ENCODE results near the gene OPTC. TPM values are rescaled to one million over a fixed set of nuclear protein-coding genes. Genes with fewer than 3 reads are reported as not detected.

The OPTC gene
- total RNA-seq, 1 donor from 2014 or later: not detected

DNA sequence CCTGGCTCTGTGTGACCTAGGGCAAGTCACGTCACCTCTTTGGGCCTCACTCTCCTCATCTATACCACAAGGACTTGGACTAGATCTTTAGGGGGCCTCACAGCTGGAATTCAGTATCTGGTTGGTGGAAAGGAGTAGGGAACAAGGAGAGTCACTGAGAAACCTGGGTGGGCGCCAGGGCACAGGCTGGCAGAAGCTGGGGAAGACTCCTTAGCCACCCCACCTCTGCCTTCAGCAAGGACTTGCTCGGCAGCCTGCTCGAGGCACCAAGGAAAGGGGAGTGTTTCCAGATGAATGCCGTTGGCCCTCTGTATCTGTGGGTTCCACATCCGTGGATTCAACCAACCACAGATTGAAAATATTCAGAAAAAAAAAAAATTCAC lies 1.2 kb upstream of the OPTC start:
- TF ChIP-seq, protein P1, sequence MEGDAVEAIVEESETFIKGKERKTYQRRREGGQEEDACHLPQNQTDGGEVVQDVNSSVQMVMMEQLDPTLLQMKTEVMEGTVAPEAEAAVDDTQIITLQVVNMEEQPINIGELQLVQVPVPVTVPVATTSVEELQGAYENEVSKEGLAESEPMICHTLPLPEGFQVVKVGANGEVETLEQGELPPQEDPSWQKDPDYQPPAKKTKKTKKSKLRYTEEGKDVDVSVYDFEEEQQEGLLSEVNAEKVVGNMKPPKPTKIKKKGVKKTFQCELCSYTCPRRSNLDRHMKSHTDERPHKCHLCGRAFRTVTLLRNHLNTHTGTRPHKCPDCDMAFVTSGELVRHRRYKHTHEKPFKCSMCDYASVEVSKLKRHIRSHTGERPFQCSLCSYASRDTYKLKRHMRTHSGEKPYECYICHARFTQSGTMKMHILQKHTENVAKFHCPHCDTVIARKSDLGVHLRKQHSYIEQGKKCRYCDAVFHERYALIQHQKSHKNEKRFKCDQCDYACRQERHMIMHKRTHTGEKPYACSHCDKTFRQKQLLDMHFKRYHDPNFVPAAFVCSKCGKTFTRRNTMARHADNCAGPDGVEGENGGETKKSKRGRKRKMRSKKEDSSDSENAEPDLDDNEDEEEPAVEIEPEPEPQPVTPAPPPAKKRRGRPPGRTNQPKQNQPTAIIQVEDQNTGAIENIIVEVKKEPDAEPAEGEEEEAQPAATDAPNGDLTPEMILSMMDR (IDR thresholded peaks at IDR 0.05; ENCODE audit: insufficient read depth, low read depth, low read length): no peak
- no peak for TF ChIP-seq EZH2 (IDR thresholded peaks at IDR 0.05; ENCODE audit: insufficient read depth, low read length)
- Histone ChIP-seq H3K36me3 (ENCODE audit: insufficient read depth, low read length) (no peaks in the 10 kb centered on the region), H3K9ac (ENCODE audit: low read length) (no peak overlapping the region), H3K9me3 (ENCODE audit: insufficient read depth, low read depth, low read length) (no peaks in the 10 kb centered on the region), H3K27ac (ENCODE audit: low read depth, low read length) (no peak overlapping the region), H2AFZ (ENCODE audit: low read depth, low read length) (no peak overlapping the region), H3K4me3 (ENCODE audit: insufficient read depth, low read depth, low read length) (no peak overlapping the region), H3K4me1 (ENCODE audit: insufficient read depth, low read length) (peaks cover 3% of the 10 kb centered on the region), H3K4me2 (ENCODE audit: low read length) (no peak overlapping the region), H3K79me2 (ENCODE audit: insufficient read depth, low read length) (no peaks in the 10 kb centered on the region), H4K20me1 (ENCODE audit: insufficient read depth, low read length) (no peaks in the 10 kb centered on the region), H3K27me3 (ENCODE audit: insufficient read depth, low read length) (peaks cover 5% of the 10 kb centered on the region)
- Mint-ChIP-seq H3K36me3 (ENCODE audit: low read depth, unreplicated experiment) (no peaks in the 10 kb centered on the region), H3K9me3 (ENCODE audit: unreplicated experiment) (no peaks in the 10 kb centered on the region), H3K27me3 (ENCODE audit: low read depth, unreplicated experiment) (peaks cover 32% of the 10 kb centered on the region), H3K4me1 (ENCODE audit: low read depth, unreplicated experiment) (no peaks in the 10 kb centered on the region), H3K4me3 (ENCODE audit: unreplicated experiment) (no peak overlapping the region), H3K27ac (ENCODE audit: unreplicated experiment) (no peak overlapping the region)
- DNase-seq (ENCODE audit: low read depth) (no peak), FAIRE-seq (no peak)

DNA sequence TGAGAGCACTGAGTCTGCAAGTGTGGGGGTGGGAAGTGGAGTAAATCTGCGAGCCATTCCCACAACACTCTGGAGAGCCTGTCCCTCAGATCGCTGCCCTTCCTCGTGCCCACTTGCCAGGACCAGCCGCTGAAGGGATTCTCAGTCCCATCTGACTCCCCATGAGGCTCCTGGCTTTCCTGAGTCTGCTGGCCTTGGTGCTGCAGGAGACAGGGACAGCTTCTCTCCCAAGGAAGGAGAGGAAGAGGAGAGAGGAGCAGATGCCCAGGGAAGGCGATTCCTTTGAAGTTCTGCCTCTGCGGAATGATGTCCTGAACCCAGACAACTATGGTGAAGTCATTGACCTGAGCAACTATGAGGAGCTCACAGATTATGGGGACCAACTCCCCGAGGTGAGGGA lies 1.9 kb downstream of the OPTC start:
- Mint-ChIP-seq H3K4me1 (ENCODE audit: low read depth, unreplicated experiment) (no peaks in the 10 kb centered on the region), H3K4me3 (ENCODE audit: unreplicated experiment) (no peak overlapping the region), H3K36me3 (ENCODE audit: low read depth, unreplicated experiment) (peaks cover 6% of the 10 kb centered on the region), H3K27ac (ENCODE audit: unreplicated experiment) (no peak overlapping the region), H3K9me3 (ENCODE audit: unreplicated experiment) (no peaks in the 10 kb centered on the region), H3K27me3 (ENCODE audit: low read depth, unreplicated experiment) (peaks cover 45% of the 10 kb centered on the region)
- H2AFZ ChIP-seq (ENCODE audit: low read depth, low read length): no peak overlapping the region
- H3K4me2 ChIP-seq (ENCODE audit: low read length): no peak overlapping the region
- TF ChIP-seq, protein P1 (IDR thresholded peaks at IDR 0.05; ENCODE audit: insufficient read depth, low read depth, low read length): no peak
- no peak for TF ChIP-seq EZH2 (IDR thresholded peaks at IDR 0.05; ENCODE audit: insufficient read depth, low read length)
- H3K4me1 ChIP-seq (ENCODE audit: insufficient read depth, low read length): no peaks in the 10 kb centered on the region
- no peak for DNase-seq (ENCODE audit: low read depth)
- H3K27ac ChIP-seq (ENCODE audit: low read depth, low read length): no peak overlapping the region
- H3K27me3 ChIP-seq (ENCODE audit: insufficient read depth, low read length): peaks cover 5% of the 10 kb centered on the region
- H3K9me3 ChIP-seq (ENCODE audit: insufficient read depth, low read depth, low read length): no peaks in the 10 kb centered on the region
- no peaks in the 10 kb centered on the region for H3K79me2 ChIP-seq (ENCODE audit: insufficient read depth, low read length)
- H4K20me1 ChIP-seq (ENCODE audit: insufficient read depth, low read length): no peaks in the 10 kb centered on the region
- no peak for FAIRE-seq
- H3K36me3 ChIP-seq (ENCODE audit: insufficient read depth, low read length): no peaks in the 10 kb centered on the region
- no peak overlapping the region for H3K9ac ChIP-seq (ENCODE audit: low read length)
- no peak overlapping the region for H3K4me3 ChIP-seq (ENCODE audit: insufficient read depth, low read depth, low read length)

DNA sequence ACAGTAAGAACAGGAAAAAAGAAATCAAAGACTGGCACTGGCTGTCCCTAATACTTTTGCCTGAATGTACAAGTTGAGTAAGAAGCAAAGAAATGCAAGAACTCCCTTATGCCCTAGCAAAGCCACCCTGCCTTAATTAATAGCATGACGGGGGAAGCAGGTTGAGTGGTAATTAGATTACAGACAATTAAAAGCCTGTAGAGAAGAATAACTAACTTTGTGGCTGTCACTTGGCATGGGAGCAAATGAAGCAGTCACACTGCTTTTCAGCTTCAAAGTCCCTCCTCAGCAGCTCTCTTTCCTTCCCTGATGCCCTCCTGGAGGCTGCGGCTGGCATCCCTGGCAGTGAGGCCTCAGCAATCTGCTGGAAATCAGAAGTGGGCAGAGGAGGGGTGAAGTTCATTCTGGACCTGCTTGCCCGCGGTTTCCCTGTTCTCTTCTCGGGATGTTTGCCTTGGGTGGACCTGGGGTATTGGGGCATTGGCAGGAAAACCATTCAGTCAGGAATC lies 3.4 kb downstream of the OPTC start:
- Histone ChIP-seq H2AFZ (ENCODE audit: low read depth, low read length) (no peak overlapping the region), H4K20me1 (ENCODE audit: insufficient read depth, low read length) (no peaks in the 10 kb centered on the region), H3K9me3 (ENCODE audit: insufficient read depth, low read depth, low read length) (no peaks in the 10 kb centered on the region), H3K4me3 (ENCODE audit: insufficient read depth, low read depth, low read length) (no peak overlapping the region), H3K9ac (ENCODE audit: low read length) (no peak overlapping the region), H3K27me3 (ENCODE audit: insufficient read depth, low read length) (no peaks in the 10 kb centered on the region), H3K79me2 (ENCODE audit: insufficient read depth, low read length) (no peaks in the 10 kb centered on the region), H3K36me3 (ENCODE audit: insufficient read depth, low read length) (no peaks in the 10 kb centered on the region), H3K27ac (ENCODE audit: low read depth, low read length) (no peak overlapping the region), H3K4me2 (ENCODE audit: low read length) (no peak overlapping the region), H3K4me1 (ENCODE audit: insufficient read depth, low read length) (no peaks in the 10 kb centered on the region)
- Mint-ChIP-seq H3K27ac (ENCODE audit: unreplicated experiment) (no peak overlapping the region), H3K9me3 (ENCODE audit: unreplicated experiment) (no peaks in the 10 kb centered on the region), H3K4me1 (ENCODE audit: low read depth, unreplicated experiment) (peaks cover 5% of the 10 kb centered on the region), H3K4me3 (ENCODE audit: unreplicated experiment) (no peak overlapping the region), H3K36me3 (ENCODE audit: low read depth, unreplicated experiment) (peaks cover 6% of the 10 kb centered on the region), H3K27me3 (ENCODE audit: low read depth, unreplicated experiment) (peaks cover 44% of the 10 kb centered on the region)
- DNase-seq (ENCODE audit: low read depth) (no peak), FAIRE-seq (no peak)
- TF ChIP-seq EZH2 (IDR thresholded peaks at IDR 0.05; ENCODE audit: insufficient read depth, low read length): no peak
- TF ChIP-seq, protein P1 (IDR thresholded peaks at IDR 0.05; ENCODE audit: insufficient read depth, low read depth, low read length): no peak
